Keratinocyte (primary cell): ENCODE data around the gene LYL1. TPM values are rescaled to one million over a fixed set of nuclear protein-coding genes. Genes with fewer than 3 reads are reported as not detected.

Experiments used
- DNase-seq: peaks from one replicate; pipeline ENCODE4 v3.0.0-alpha.2; 2011; ENCODE audit warnings: low read depth, missing footprints, low spot score
- FAIRE-seq: peaks from 2 replicates; lab custom pipeline; 2011; peaks lifted over from hg19 to GRCh38; lab: Jason Lieb, UNC
- H2AFZ ChIP-seq: 2 replicates; pipeline ENCODE4 v1.6.0; 2012; ENCODE audit warnings: low read length, control low read depth, inconsistent platforms; ENCODE audit not compliant: control insufficient read depth
- H3K27ac ChIP-seq: 2 replicates; pipeline ENCODE4 v1.5.1; 2011; ENCODE audit warnings: low read length; ENCODE audit not compliant: control insufficient read depth, insufficient read depth
- H3K27me3 ChIP-seq: 3 replicates; pipeline ENCODE4 v1.6.0; 2011; ENCODE audit warnings: low read length; ENCODE audit not compliant: control insufficient read depth, insufficient read depth; ENCODE audit errors: extremely low read depth
- H3K36me3 ChIP-seq, 2 experiments: 2 replicates in 1 of 2; 3 replicates in 1 of 2; pipeline ENCODE4 v1.5.1; 2011; ENCODE audit warnings: low read length in 2 of 2, mild to moderate bottlenecking in 1 of 2; ENCODE audit not compliant: control insufficient read depth in 2 of 2, insufficient read depth in 2 of 2; ENCODE audit errors: extremely low read depth in 1 of 2
- H3K4me1 ChIP-seq: 3 replicates; pipeline ENCODE4 v1.5.1; 2011; ENCODE audit warnings: low read length; ENCODE audit not compliant: control insufficient read depth, insufficient read depth; ENCODE audit errors: extremely low read depth
- H3K4me2 ChIP-seq: 3 replicates; pipeline ENCODE4 v1.6.0; 2011; ENCODE audit warnings: low read depth, low read length; ENCODE audit not compliant: control insufficient read depth, insufficient read depth; ENCODE audit errors: extremely low read depth
- H3K4me3 ChIP-seq, 3 experiments: fragments of 200-600 bp in 1 of 3; sonication (generic) in 1 of 3; 2 replicates in 2 of 3; 3 replicates in 1 of 3; pipeline ENCODE4 v1.5.1; 2011 to 2016; ENCODE audit warnings: low read length in 3 of 3, mild to moderate bottlenecking in 3 of 3, control low read depth in 2 of 3, inconsistent platforms in 1 of 3, low read depth in 1 of 3, mixed read lengths in 1 of 3, mixed run types in 1 of 3, moderate library complexity in 1 of 3; ENCODE audit not compliant: control insufficient read depth in 2 of 3, insufficient read depth in 2 of 3; ENCODE audit errors: extremely low read depth in 1 of 3
- H3K79me2 ChIP-seq: 2 replicates; pipeline ENCODE4 v1.6.0; 2012; ENCODE audit warnings: low read length; ENCODE audit not compliant: control insufficient read depth, insufficient read depth
- H3K9ac ChIP-seq: 3 replicates; pipeline ENCODE4 v1.6.0; 2011; ENCODE audit warnings: low read length; ENCODE audit not compliant: control insufficient read depth, insufficient read depth; ENCODE audit errors: extremely low read depth
- H3K9me1 ChIP-seq: 3 replicates; pipeline ENCODE4 v1.6.0; 2011; ENCODE audit warnings: low read length; ENCODE audit not compliant: control insufficient read depth, insufficient read depth; ENCODE audit errors: extremely low read depth
- H3K9me3 ChIP-seq: 2 replicates; pipeline ENCODE4 v1.5.1; 2012; ENCODE audit warnings: low read depth, low read length; ENCODE audit not compliant: control insufficient read depth
- H4K20me1 ChIP-seq: 3 replicates; pipeline ENCODE4 v1.6.0; 2011; ENCODE audit warnings: low read length; ENCODE audit not compliant: control insufficient read depth, insufficient read depth; ENCODE audit errors: extremely low read depth
- EZH2 ChIP-seq: IDR thresholded peaks from one replicate; pipeline ENCODE4 v1.6.1; 2012; ENCODE audit warnings: inconsistent platforms, mild to moderate bottlenecking, low read length, moderate library complexity
- dilution Hi-C: fragments of 300-500 bp; cut with MboI; formaldehyde crosslinking; loops from one replicate; pipeline ENCODE4 v1.7.0; 2020; ENCODE audit warnings: low sequenced_read_pairs; ENCODE audit not compliant: extremely low pct_ligation_motif_present
- polyA plus RNA-seq, 5 experiments: library from polyadenylated mRNA; depleted of rRNA in 3 of 5; stranded (reverse) in 3 of 5; stranded (forward) in 1 of 5; unstranded in 1 of 5; fragments of >200 nt; gene quantifications; 1 replicate in 1 of 5; 2 replicates in 3 of 5; 3 replicates in 1 of 5; pipeline versions ENCODE4 v1.2.1 to v1.2.3, GENCODE V29; 2011 to 2012; ENCODE audit warnings: missing spikeins in 2 of 5, low read depth in 1 of 5, low replicate concordance in 1 of 5
- TF ChIP-seq, protein P1 (sequence below), 3 experiments: IDR thresholded peaks in 1 of 3; conservative IDR thresholded peaks in 1 of 3; optimal IDR thresholded peaks in 1 of 3; 2 replicates in 2 of 3; 3 replicates in 1 of 3; pipeline versions ENCODE3 to v1.5.1; 2011; ENCODE audit warnings: low read length in 3 of 3, mild to moderate bottlenecking in 3 of 3, moderate library complexity in 2 of 3, control low read depth in 1 of 3, inconsistent platforms in 1 of 3; ENCODE audit not compliant: insufficient read depth in 2 of 3; ENCODE audit errors: extremely low read depth in 1 of 3

LYL1 gene
- polyA plus RNA-seq, 1 donor (not counting 4 experiments of a cell fraction or from before 2014, with no cell fraction given): 0.07 TPM

DNA sequence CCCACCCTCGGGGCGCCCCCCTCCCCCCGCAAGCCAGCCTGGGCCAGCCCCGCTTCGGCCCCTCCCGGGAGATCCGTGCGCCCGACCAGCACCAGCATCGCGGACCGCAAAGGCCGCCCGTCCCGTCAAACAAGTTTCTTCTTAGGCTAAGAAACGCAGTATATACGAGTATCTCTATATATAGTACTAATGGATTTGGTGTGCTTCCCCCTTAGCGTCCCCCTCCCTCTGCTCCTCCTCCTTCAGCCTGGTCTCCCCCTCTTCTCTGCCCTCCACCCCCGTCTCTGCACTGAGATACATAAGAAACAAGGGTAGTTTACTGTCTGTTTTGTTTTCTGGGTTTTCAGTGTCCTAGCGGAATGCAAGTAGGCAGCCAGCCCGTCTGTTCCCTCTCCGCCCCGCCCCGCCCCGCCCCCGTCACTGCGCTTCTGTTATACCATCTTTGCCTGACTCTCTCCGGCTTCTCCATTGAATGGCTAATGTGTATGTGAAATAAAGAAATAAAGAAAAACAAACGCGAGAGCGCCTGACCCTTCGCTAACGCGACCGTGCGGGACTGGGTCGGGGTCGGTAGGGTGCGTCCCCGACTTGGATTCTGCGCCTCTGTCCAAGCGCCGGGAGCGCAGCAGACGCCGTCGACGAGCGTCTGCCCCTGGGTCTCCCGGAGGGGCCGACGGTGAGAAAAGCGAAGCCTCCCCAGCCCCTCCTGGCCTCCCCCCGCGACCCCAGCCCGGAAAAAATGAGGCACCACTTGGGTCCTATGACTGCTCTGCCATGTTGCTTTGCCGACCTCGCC lies 4.2 kb downstream of the LYL1 start:
- no peak for TF ChIP-seq EZH2
- TF ChIP-seq, protein P1, sequence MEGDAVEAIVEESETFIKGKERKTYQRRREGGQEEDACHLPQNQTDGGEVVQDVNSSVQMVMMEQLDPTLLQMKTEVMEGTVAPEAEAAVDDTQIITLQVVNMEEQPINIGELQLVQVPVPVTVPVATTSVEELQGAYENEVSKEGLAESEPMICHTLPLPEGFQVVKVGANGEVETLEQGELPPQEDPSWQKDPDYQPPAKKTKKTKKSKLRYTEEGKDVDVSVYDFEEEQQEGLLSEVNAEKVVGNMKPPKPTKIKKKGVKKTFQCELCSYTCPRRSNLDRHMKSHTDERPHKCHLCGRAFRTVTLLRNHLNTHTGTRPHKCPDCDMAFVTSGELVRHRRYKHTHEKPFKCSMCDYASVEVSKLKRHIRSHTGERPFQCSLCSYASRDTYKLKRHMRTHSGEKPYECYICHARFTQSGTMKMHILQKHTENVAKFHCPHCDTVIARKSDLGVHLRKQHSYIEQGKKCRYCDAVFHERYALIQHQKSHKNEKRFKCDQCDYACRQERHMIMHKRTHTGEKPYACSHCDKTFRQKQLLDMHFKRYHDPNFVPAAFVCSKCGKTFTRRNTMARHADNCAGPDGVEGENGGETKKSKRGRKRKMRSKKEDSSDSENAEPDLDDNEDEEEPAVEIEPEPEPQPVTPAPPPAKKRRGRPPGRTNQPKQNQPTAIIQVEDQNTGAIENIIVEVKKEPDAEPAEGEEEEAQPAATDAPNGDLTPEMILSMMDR (optimal IDR thresholded peaks at IDR 0.05 in 1 of 3, IDR thresholded peaks at IDR 0.05 in 1 of 3, conservative IDR thresholded peaks at IDR 0.05 in 1 of 3; ENCODE audit: extremely low read depth in 1 of 3, insufficient read depth in 2 of 3, low read length in 3 of 3): no peak
- Histone ChIP-seq H3K27ac (no peak overlapping the region), H3K9me1 (no peaks in the 10 kb centered on the region), H4K20me1 (no peaks in the 10 kb centered on the region), H3K79me2 (no peaks in the 10 kb centered on the region), H3K9me3 (no peaks in the 10 kb centered on the region), H3K4me2 (peak overlapping the region; percentile 69), H3K4me3 (peak overlapping the region in 1 of 3 experiments; percentile 46), H3K4me1 (peaks cover 10% of the 10 kb centered on the region), H2AFZ (no peak overlapping the region), H3K36me3 (peaks cover 0 to 2% of the 10 kb centered on the region in 2 experiments), H3K9ac (no peak overlapping the region), H3K27me3 (no peaks in the 10 kb centered on the region)
- no peak for DNase-seq
- no peak for FAIRE-seq
- dilution Hi-C loops: no loop called here

DNA sequence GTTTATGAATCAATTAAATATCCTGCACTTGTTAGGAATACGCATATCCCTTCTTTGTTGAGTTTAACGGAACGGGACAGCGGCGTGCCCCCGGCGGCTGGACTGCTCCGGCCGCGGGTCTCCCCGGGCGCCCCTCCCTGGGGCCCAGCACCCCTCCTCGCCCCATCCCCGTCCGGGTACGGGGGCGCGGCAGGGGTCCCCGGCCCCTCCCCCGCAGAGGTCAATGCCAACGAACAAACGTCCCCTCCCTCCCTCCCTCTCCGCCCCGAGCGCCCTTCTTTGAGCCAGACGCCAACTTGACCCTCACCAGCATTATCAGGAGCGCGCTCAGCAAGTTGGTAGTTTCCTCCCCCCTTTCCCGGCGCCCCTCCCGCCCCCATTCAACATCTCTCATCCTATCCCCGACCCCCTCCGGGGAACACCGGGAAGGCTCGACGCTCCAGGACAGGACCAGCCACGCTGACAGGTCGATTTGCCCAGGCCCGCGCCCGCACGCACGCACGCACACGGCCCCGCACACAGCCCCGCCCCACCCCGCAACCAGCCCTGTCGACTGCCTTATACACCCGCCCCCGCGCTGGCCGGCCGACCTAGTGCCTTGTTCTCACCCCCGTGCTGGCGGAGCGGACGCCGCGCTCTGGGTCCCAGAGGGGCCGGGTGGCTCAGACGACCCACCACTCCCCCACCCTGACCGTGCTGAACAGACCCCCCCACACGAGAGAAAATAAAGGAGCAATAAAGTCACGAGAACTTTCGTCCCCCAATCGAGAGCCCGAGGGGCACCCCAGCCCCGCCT lies 5.0 kb downstream of the LYL1 start:
- Histone ChIP-seq H3K9me3 (no peaks in the 10 kb centered on the region), H3K9me1 (no peaks in the 10 kb centered on the region), H3K4me2 (no peak overlapping the region), H3K4me1 (peaks cover 10% of the 10 kb centered on the region), H3K79me2 (no peaks in the 10 kb centered on the region), H3K36me3 (peaks cover 0 to 2% of the 10 kb centered on the region in 2 experiments), H3K9ac (no peak overlapping the region), H3K27me3 (no peaks in the 10 kb centered on the region), H2AFZ (no peak overlapping the region), H4K20me1 (no peaks in the 10 kb centered on the region), H3K4me3 (no peak overlapping the region), H3K27ac (no peak overlapping the region)
- FAIRE-seq (no peak), DNase-seq (no peak)
- dilution Hi-C loops: no loop called here
- TF ChIP-seq, protein P1 (optimal IDR thresholded peaks at IDR 0.05 in 1 of 3, IDR thresholded peaks at IDR 0.05 in 1 of 3, conservative IDR thresholded peaks at IDR 0.05 in 1 of 3; ENCODE audit: extremely low read depth in 1 of 3, insufficient read depth in 2 of 3, low read length in 3 of 3): no peak
- TF ChIP-seq EZH2: no peak
